Prostate gland (tissue), 2 donors: Measurements from ENCODE around the gene RNU7-1. TPM values are rescaled to one million over a fixed set of nuclear protein-coding genes. Genes with fewer than 3 reads are reported as not detected.

Source experiments
- DNase-seq: peaks from one replicate; pipeline ENCODE4 v3.0.0-alpha.2; 2019; ENCODE audit warnings: low spot score
- H3K27ac ChIP-seq, 2 donors: fragments of 200-600 bp; sonication (generic); 2 replicates each; pipeline ENCODE4 v1.5.1; 2017 to 2019
- H3K27me3 ChIP-seq: fragments of 200-600 bp; sonication (generic); replicated peaks from 2 replicates; pipeline ENCODE4 v1.5.1; 2019; ENCODE audit not compliant: insufficient read depth
- H3K36me3 ChIP-seq, 2 donors: fragments of 200-600 bp; sonication (generic); 1 replicate in 1 of 2; 2 replicates in 1 of 2; pipeline versions ENCODE4 v1.5.1 to v1.8.1; 2017 to 2019
- H3K4me1 ChIP-seq: fragments of 200-600 bp; sonication (generic); replicated peaks from 2 replicates; pipeline ENCODE4 v1.5.1; 2019
- H3K4me3 ChIP-seq, 2 donors: fragments of 200-600 bp; sonication (generic); 2 replicates each; pipeline ENCODE4 v1.5.1; 2017 to 2019
- H3K9me3 ChIP-seq: fragments of 200-600 bp; sonication (generic); 2 replicates; pipeline ENCODE4 v1.5.1; 2017
- CTCF ChIP-seq, 4 experiments: fragments of 200-600 bp in 2 of 4; fragments of 450-650 bp in 2 of 4; sonication (generic) in 2 of 4; IDR thresholded peaks; 1 replicate in 3 of 4; 2 replicates in 1 of 4; pipeline ENCODE4 v1.5.1; 2016 to 2019; ENCODE audit warnings: antibody characterized with exemption in 4 of 4, mild to moderate bottlenecking in 2 of 4, moderate library complexity in 2 of 4
- POLR2A ChIP-seq: fragments of 450-650 bp; IDR thresholded peaks from one replicate; pipeline ENCODE4 v1.6.1; 2016; ENCODE audit warnings: antibody characterized with exemption, mild to moderate bottlenecking
- POLR2AphosphoS5 ChIP-seq: sonication (generic); formaldehyde crosslinking; IDR thresholded peaks from one replicate; pipeline ENCODE4 v1.6.1; 2017; ENCODE audit warnings: antibody characterized with exemption
- WGBS: methylation state at CpG from one replicate; pipeline ENCODE4 v1.1.5; 2018; 5-methylcytosine and 5-hydroxymethylcytosine counted together
- intact Hi-C: fragments of 100-400 bp; cut with DNase I; formaldehyde crosslinking; loops from one replicate; pipeline ENCODE4 v1.14.2; 2022
- total RNA-seq, 2 donors: library from RNA; depleted of rRNA; stranded (reverse); fragments of >200 nt; gene quantifications; one replicate each; pipeline ENCODE4 v1.1.0, GENCODE V29; 2016

RNU7-1 gene
- total RNA-seq, 2 donors from 2014 or later, result not detected

GRCh38 chr12:6935371-6936193, 8.0 kb upstream of the RNU7-1 start:
- Histone ChIP-seq H3K9me3 (no peaks in the 10 kb centered on the region), H3K27ac (peak overlapping the region in 1 of 2 donors; percentile 45), H3K36me3 (peaks cover 4 to 6% of the 10 kb centered on the region in 2 donors), H3K4me3 (no peak overlapping the region), H3K4me1 (peaks cover 17% of the 10 kb centered on the region), H3K27me3 (no peaks in the 10 kb centered on the region)
- DNase-seq, result no peak
- intact Hi-C loops, result loop anchor here (10.0 kb wide), 1 partner anchor 61 kb away; the partner anchor contains the start of gene SPSB2
- WGBS, result 58% methylated on average over 14 of the region's 14 CpGs
- TF ChIP-seq POLR2A (no peak), CTCF (IDR thresholded peaks at IDR 0.05) (no peak), POLR2AphosphoS5 (no peak)

- no peak for TF ChIP-seq POLR2A
- no peak for TF ChIP-seq CTCF (IDR thresholded peaks at IDR 0.05)
- no peak for TF ChIP-seq POLR2AphosphoS5
- H3K27me3 ChIP-seq, result no peaks in the 10 kb centered on the region
- H3K9me3 ChIP-seq, result no peaks in the 10 kb centered on the region
- H3K4me3 ChIP-seq, result no peak overlapping the region
- H3K4me1 ChIP-seq, result peaks cover 17% of the 10 kb centered on the region
- 94% methylated on average over 3 of the region's 3 CpGs for WGBS
- H3K27ac ChIP-seq, result peak overlapping the region in 1 of 2 donors; percentile 94
- no peak for DNase-seq
- intact Hi-C loops, result loop anchor here (10.0 kb wide), 1 partner anchor 61 kb away; the partner anchor contains the start of gene SPSB2
- H3K36me3 ChIP-seq, result peaks cover 4 to 6% of the 10 kb centered on the region in 2 donors
Observed at GRCh38 chr12:6936194-6936635, 7.4 kb upstream of the RNU7-1 start.

- H3K36me3 ChIP-seq, result peaks cover 4 to 6% of the 10 kb centered on the region in 2 donors
- H3K4me1 ChIP-seq, result peaks cover 17% of the 10 kb centered on the region
- TF ChIP-seq CTCF (IDR thresholded peaks at IDR 0.05) (no peak), POLR2A (no peak), POLR2AphosphoS5 (no peak)
- peak overlapping the region; percentile 92 to 94 for H3K27ac ChIP-seq
- H3K27me3 ChIP-seq, result no peaks in the 10 kb centered on the region
- DNase-seq, result no peak
- H3K4me3 ChIP-seq, result peak overlapping the region; percentile 47 to 52
- 19% methylated on average over 36 of the region's 36 CpGs for WGBS
- intact Hi-C loops, result loop anchor here (10.0 kb wide), 1 partner anchor 62 kb away; the partner anchor contains the start of gene SPSB2
- no peaks in the 10 kb centered on the region for H3K9me3 ChIP-seq
Observed at GRCh38 chr12:6936636-6937480, 6.8 kb upstream of the RNU7-1 start.

- H3K4me3 ChIP-seq, result peak overlapping the region; percentile 47 to 52
- no peaks in the 10 kb centered on the region for H3K9me3 ChIP-seq
- peaks cover 17% of the 10 kb centered on the region for H3K4me1 ChIP-seq
- peaks cover 4 to 6% of the 10 kb centered on the region in 2 donors for H3K36me3 ChIP-seq
- peak overlapping the region; percentile 92 to 94 for H3K27ac ChIP-seq
- DNase-seq, result peak; percentile 91
- intact Hi-C loops, result loop anchor here (10.0 kb wide), 1 partner anchor 63 kb away; the partner anchor contains the start of gene SPSB2
- under 1% methylated on average over 59 of the region's 80 CpGs for WGBS
- TF ChIP-seq POLR2AphosphoS5, result peak; percentile 99
- peak; percentile 98 to 99 (median 98) for TF ChIP-seq CTCF (IDR thresholded peaks at IDR 0.05)
- peak; percentile 79 for TF ChIP-seq POLR2A
- no peaks in the 10 kb centered on the region for H3K27me3 ChIP-seq
Observed at GRCh38 chr12:6937481-6938352, 5.9 kb upstream of the RNU7-1 start.
